NK-92 treated with Interleukin-12 subunit alpha and Interleukin-12 subunit beta, amount 100 ng/mL, for 24 hours (cell line): ENCODE measurements around the gene ADARB2.
"Not testable (repeated sequence)": the region's sequence is repeated elsewhere in the genome, so short reads cannot be mapped to it uniquely, and the experiment has no call there.

ENCODE experiments used
- DNase-seq: peaks from one replicate; lab custom pipeline; 2025; lab: John Stamatoyannopoulos, UW

ADARB2 gene

DNA sequence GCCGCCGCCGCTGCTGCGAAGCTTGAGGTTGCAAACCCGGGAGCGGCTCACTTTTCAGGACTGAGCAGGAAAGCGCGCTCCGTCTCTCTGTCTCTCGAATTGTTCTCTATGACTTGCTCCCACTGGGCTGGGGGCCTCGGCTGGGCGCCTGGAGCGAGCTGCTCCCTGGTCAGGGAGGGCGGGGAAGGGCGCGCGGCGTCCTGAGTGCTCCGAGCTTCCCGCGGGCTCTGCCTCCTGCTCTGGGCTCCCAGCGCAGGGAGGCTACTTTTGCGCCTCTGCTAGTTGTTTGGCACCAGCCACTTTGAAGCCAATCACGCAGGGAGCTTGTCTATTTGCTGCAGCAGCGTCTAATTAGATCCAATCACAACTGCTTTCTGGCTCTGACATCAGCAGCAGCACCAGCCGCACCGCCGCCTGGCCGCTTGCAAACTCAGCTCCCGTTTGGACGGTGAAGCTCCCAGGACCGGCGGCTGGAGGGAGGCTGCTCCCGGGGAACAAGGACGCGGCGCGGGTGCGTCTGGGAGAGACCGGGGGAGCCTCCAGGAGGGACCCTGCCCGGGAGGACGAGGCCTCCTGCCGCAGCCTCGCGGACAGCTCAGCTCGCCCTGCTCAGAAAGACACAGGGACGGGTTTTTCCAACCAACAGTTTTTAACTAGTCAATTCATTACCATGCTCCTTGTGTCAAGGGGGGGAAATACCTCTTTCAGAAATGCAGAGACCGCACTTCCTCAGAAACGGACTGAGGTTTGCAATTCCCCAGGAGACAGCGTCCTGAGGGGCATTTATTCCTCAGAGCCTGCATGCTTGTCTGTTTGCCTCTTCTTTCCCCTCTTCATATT lies at the start of gene ADARB2:
TSS of gene ADARB2 (minus strand) at position 304 of the 840 bp plus-strand sequence.
- no peak for DNase-seq

DNA sequence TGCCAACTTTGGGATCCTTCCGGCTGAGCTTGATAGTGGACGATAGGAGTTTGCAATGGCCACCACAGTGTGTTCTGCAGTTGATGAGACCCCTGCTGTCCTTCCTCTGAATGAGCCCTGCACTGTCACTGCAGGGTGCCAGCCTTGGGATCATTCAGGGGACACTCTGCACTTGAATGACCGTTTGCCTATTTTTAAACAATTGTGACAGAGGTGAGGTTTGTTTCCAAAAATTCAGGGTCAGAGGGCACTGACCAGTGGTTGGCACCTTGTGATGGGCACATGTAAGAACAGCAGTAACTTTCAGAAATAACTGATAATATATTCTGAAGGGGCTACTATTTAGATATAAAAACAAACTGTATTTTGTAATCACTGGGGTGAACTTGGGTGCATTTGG lies 48.5 kb upstream of the ADARB2 start:
- DNase-seq, result no peak

DNA sequence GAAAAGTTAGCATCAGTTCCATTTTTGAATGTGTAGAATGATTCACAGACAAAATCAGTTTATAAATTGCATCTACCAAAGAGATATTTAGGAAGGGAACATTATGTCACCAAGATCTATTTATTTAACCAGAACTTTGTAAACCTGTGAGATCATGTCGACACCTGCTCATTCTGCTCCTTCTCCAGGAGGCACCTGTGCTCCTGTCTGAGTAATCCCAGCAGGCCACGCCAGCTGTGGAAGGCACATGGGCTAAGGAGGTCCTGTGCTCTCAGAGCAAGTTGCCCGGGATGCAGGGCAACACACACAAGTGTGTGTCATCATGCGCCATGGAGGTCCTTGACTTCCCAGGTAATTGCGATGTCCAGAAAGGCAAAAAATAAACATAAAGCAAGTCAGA lies 45.5 kb upstream of the ADARB2 start:
- DNase-seq, result no peak

DNA sequence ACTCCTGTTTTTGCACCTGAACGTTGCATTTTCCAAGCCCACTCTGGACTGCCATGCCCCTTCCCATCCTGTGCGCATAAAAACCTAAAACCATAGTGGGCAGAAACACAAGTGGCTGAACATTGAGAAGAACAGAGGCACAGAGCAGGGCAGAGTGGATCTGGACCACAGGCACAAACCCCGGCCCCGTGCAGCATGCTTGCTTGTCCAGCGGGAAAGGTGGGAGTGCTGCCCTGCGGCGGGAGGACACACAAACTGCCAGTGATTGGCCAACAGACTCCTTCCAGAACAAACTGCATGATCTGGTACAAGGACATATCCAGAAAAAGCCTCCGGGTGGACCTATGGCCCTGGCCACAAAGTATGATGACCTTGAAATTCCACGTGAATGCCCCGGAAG lies 42.5 kb upstream of the ADARB2 start:
- DNase-seq, result no peak

DNA sequence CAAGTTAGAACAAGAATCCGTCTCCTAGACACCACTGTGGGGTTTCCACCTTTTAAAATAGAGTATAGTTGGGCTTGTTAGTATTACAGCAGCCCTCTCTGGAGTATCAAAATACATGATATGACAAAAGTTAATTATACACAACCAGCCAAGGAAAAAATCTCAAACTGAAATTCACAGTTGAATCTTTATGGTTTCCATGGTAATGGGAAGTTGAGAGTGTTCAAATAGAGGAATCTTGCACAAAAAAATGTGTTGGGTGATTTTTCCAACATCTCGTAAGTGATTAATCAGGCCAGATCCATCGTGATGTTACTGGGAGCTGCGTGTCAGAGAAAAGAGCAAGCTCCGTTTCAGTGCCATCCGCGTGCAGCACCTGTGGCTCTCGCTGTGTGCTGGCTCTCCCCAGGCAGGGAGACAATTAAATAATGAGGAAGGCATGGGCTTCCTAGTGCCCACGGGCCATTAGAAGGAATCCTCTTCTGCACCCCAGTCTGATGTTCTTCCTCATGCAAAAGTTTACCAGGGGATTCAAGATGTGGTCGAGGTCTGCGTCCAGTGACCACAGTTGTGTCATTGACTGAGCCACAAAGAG lies 41.1 kb upstream of the ADARB2 start:
- no peak for DNase-seq

DNA sequence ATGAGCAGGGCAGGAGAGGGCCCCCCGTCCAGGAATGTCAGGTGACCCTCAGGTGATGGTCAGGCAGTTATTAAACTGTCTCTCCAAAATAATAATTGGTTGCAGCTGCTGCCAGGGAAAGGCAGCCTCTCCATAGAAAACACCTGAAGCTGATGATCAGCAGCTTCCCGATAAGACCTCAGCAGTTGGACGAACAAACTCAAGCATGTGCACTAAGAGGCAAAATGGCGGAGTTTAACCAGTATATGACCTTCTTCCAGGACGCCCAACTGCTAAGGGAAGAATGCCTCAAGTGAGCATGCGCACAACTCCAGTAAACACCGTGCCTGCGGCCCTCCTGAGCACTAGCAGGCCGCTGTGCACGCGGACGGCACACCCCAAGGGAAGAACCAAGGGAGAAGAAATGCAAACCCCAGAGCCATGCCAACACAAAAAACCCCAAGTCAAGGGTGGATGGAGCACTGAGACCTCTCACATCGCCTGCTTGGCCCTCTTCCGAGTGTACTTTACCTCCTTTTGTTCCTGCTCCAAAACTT lies 38.9 kb upstream of the ADARB2 start:
- DNase-seq, result no peak

DNA sequence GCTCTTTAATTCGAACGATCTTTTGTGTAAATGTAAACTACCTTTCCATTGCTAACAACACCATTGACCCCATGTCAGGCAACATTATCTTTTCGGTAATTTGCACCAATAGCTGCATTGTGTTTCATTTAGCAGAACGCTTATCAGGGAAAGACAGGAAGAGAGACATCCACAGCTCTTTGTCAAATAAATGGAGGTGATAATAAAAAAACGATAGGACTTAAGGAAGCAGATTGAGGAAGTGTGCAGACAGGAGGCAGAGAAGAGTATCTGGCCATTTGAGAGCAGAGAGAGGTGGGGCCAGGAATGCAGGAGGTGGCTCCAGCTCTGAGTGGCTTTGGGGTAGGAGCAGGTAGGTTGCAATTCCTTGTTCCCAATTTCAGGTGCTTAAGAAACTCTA lies 37.5 kb upstream of the ADARB2 start:
- DNase-seq, result no peak

DNA sequence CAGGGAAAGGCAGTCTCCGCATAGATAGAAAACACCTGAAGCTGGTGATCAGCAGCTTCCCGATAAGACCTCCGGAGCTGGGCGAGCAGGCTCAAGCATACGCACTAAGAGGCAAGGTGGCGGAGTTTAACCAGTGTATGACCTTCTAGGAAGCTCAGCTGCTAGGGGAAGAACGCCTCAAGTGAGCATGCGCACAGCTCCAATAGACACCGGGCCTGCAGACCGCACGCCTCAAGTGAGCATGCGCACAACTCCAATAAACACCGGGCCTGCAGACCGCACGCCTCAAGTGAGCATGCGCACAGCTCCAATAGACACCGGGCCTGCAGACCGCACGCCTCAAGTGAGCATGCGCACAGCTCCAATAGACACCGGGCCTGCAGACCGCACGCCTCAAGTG lies 35.9 kb upstream of the ADARB2 start:
- DNase-seq, result not testable (repeated sequence)

DNA sequence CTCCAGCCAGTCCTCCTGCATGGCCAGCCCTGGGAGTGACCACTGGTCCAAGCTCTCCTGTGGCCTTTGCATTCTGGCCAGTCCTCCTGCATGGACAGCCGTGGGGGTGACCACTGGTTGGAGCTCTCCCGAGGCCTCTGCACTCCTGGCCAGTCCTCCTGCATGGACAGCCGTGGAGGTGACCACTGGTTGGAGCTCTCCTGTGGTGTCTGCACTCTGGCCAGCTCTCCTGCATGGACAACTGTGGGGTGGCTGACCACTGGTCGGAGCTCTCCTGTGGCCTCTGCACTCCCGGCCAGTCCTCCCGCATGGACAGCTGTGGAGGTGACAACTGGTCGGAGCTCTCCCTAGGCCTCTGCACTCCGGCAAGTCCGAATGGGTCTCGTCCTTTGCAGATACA lies 28.7 kb upstream of the ADARB2 start:
- no peak for DNase-seq

DNA sequence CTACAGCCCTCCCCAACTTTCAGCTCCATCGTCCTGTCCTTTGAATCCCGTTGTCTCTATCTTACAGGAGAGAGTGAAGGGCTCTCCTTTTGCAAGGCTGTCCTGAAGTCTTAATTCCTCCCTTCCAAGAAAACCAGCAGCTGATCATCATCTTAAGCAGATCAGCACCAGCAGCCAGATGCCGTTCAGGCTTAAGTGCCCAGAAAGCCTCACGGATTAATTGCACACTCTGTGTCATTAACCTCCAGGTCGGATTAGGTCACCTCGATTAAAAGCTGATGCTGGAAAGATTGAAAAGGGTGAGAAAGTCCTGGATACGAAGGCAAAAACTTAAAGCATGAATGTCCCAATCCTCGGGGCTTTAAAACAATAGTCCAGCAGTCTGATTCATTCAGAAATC lies 24.8 kb upstream of the ADARB2 start:
- no peak for DNase-seq

DNA sequence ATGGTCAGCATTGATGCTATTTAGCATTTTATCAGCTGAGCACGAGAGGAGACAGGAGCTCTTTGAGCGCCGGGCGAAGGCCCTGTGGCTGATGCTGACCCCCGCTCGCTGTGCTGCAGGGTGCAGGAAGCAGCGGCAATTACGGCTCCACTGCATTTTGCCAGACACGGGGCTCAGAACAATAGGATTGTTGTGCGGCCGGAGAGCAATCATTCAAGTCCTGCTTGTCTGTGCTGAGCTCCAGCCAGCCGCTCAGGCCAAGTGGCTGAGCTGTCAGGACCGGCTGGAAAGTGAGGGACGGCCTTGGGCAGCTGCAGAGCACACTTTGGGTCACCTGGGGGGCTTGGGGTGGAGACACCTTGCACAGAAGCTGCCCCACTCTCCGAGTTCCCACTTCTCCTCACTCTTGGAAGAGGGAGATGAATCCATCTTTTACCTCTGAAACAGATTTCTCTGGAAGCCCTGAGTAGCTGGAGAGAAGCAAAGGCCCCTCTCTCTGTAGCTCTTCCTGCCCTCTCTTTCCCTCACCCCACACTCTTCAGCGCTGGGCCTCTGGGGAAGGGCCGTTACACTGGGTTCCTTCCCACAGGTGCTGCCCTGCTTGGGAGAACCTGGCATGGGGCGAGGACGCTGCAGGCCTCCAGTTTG lies 17.3 kb upstream of the ADARB2 start:
- DNase-seq, result no peak

DNA sequence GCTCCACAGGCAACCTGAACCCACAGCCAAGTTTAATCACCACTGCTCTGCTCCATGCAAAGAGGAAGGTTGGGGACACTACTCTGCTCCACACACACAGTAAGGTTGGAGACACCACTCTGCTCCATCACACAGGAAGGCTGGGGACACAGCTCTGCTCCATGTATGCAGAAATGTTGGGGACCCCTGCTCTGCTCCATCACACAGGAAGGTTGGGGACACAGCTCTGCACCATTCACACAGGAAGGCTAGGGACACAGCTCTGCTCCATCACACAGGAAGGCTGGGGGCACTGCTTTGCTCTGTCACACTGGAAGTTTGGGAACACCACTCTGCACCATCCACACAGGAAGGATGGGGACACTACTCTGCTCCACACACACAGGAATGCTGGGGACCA lies 14.8 kb upstream of the ADARB2 start:
- no peak for DNase-seq

DNA sequence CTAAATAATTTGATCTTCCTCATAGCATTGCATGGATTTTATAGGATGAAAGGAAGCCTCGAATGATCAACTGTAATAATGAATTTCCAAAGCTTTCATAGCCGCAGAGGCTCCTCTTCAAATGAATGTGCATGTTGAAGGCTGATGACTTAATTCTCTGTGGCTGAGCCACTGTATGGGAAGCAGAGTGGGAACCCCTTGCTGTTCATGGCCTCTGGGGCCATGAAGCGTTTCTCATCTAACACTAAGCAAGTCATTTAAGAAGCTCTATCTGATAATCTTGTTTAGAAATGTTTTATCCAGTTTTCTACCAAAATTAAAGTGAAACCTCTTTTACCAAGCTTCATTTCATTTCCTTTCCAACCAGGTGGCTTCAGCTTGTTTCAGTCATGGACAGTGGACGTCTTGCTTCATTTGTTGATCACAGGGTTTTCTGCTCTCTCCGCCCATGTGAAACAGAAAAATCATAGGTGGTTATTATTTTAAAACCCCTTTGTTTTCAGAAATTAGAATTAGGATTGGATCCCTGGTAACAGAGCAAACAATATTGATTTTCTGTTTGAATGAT lies 10.3 kb upstream of the ADARB2 start:
- DNase-seq, result no peak

DNA sequence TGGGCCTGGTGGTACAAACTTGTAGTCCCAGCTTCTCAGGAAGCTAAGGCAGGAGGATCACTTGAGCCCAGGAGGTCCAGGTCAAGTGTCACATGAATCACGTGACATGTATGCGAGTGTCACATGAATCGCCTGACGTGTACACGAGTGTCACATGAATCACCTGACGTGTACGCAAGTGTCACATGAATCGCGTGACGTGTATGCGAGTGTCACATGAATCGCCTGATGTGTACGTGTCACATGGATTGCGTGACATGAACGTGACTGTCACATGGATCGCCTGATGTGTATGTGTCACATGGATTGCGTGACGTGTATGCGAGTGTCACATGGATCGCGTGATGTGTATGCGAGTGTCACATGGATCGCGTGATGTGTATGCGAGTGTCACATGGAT lies 9.5 kb upstream of the ADARB2 start:
- no peak for DNase-seq

DNA sequence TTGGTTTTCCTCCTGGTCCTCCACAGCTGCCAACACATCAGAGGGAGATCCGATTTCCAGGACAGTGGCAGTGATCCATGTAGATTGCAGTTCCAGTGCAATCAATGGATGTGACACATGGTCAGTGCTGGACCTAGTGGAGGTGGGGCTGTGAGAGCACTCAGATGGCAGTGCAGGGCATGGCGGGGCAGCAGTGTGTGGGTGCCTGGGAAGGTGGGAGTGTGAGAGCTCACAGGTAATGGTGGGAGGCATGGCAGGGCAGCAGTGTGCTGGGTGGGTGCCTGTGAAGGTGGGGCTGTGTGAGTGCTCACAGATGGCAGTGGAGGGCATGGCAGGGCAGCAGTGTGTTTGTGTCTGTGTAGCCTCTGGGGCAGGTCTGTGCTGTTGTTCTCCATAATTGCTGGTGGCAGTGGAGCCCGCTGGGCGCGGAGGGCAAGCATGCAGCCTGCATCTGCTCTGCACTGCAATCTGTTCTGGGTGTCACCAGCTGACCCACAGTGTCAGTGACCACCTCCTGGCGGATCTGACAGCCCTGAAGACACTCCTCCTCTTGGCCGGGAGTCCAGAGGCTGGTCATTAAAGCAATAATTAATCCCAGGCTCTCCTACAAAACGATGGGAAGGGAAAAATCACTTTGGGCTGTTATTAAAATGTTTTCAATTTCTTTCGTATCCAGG lies 8.6 kb upstream of the ADARB2 start:
- DNase-seq, result no peak

DNA sequence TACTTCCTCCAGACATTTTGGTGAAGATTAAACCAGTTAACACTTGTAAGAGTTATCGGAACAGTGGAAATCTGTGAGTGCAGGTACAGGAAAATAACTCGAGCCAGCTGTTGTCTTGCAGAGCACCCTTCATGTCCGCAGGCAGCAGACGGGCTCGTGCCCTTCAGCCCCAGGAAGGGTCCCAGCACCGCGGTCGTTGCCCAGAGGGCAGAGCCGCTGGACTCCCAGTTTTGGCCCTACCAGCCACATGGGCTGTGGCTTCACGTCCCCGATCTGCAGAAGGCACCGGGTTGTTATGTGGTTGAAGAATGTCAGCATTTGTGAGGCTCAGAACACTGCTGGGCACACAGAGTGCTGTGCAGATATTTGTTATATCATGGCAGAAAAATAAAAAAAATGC lies 7.2 kb upstream of the ADARB2 start:
- DNase-seq, result no peak

DNA sequence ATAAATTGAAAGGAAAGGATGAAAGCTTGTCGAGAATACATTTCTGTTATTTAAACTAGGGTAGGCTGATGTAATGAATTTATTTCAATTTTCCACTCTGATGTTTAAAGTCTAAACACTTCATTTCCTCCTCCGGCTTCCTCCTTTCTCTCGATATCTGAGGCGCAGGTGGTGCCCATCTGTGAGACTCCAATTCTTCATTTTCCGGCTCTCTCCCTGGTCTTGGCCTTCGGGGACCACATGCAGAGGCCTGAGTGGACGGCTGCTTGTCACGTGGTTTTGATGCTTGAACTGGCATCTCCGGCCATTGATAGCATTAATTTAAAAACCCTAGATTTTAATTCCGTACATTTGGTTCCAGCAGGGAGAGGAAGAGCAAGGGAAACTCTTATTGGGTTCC lies 5.8 kb upstream of the ADARB2 start:
- DNase-seq, result no peak

DNA sequence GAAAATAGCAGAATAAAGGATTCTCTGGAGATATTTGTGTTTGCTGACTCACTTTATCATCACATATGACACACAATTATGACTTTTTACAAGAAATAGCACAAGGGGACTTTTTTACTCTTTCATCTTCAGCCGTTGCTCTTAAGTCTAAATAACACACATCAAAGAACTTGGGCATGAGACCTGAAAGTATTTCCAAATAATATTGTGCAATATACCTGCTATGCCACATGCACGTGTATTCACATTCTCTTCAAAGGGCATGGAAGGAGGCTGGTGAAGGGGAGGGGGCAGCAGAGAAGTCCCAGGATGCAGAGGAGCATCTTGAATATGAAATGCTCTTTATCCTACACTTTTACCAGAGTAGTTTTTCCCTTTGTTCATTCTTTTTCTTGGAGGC lies 4.1 kb upstream of the ADARB2 start:
- DNase-seq, result no peak

DNA sequence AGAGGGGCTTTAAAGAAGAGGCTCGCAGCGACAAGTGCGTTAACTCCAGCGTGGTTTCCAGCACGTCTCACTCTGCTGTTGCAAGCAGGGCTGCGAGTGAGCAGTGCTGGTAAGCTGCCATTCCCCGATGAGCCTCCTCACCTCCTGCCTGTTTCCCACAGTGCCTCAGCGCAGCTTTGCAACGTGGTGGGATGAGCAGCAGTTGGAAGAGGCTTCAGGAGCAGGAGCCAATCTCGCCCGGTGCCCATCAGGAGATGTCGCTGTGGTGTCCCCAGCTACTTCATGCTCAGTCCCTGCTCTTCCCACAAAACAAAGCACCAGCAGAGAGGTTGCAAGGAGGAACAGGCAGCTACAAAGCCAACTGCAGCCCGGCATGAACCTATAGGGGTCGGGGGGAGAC lies 2.4 kb upstream of the ADARB2 start:
- no peak for DNase-seq

DNA sequence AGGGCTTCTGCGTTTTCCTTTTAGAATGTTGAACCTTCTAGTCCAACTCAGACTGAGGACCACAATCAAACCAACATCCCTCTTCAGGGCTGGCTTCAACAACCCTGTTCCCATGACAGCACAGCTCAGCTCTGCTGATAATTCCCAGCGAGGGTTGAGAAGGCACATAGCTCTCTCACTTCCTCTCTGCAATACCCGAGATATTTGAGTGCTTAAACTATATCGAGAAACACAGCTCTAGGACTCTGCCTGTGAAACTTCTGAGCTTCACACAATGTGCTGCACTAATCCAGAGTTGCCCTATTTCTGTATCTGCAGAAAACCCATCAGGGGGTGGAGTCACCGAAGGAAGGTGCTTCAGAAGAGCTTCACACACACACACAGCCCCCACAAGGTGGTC lies 1.6 kb upstream of the ADARB2 start:
- DNase-seq, result no peak

DNA sequence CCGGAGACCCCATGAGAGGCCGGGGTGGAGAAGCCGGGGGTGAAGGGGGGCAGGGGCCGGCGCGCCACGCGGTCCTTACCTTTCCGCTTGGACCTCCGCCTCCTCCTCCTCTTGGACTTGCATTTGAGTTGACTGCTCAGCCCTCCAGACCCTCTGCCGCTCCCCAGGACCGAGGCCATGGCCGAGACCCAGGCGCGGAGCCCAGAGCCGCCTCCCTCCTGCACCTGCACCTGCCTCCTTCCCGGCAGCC lies 428 bp downstream of the ADARB2 start:
- DNase-seq, result no peak

DNA sequence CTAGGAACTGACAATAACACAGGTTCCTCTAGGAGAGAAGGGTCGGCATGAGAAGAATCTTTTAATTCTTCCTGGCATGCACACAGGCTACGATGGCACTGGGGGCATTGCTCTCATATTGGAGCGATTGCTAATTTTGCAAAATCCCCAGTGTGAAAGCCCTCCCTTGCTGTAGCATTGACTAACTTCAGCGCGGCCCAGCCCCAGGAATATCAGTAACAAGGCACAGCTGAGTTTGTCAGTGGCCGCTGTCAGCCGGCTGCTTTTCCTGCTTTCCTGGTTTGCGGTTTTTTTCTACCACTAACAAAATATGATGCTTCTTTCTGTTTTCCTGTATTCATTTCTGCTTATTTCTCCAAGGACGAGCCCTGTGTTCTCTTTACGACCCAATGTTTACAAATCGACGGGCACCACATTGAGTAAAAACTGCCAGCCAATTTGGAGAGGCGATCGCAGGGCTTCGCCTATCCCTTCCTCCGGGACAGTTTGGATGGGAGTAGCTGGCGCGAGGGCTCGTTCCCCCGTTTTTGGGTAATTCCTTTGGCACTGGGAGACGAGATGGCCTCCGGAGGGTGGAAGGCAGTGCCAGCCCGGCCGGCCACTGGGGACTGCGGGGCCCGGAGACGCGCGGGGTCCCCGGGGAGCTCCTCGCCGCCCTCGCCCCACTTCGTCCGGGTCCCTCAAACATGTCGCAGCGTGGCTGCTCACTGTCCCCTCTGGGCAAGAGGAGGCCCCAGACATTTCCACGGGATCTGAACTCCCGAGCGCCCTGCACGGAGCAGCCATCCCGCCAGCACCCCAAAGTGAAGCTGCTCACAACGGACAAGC lies 967 bp downstream of the ADARB2 start:
- no peak for DNase-seq
